HG03064 (cell line): ENCODE measurements around the gene DLX6.

ENCODE experiments used
- ATAC-seq: cut with Tn5 transposase; IDR thresholded peaks from one replicate; pipeline ENCODE4 v1.9.1; 2021; ENCODE audit warnings: low read depth; ENCODE audit not compliant: unreplicated experiment

Gene DLX6

DNA sequence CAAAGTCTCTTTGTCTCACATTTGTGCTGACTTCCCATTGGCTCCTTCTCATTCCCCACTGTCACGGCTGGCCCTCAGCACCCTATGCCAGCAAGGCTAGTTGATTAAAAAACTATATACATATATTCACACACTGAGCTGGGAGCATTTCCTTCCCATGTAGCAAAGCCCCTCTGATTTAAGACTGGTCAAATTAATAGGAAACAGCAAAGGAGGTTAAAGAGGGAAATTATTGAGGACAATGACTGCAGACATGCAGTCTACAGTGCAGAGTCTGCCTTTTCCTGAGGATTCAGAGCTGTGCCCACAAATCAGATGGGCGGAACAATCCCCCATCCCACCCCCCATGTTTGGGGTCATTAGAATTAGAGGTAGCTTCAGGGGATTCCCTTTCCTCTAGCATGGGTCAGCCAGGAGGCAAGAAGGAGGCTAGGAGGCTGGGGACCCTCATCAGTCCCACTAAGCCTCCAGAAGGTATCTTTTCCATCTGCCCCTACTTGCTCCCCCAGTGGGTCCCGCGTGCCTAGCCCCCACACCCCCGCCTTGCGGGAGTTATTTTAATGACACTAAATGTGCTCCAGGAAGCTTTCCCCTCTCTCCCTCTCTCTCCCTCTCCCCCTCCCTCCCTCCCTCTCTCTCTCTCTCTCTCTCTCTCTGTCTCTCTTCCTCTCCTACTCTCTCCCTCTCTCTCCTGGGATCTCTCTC lies 9.8 kb upstream of the DLX6 start:
- no peak for ATAC-seq

DNA sequence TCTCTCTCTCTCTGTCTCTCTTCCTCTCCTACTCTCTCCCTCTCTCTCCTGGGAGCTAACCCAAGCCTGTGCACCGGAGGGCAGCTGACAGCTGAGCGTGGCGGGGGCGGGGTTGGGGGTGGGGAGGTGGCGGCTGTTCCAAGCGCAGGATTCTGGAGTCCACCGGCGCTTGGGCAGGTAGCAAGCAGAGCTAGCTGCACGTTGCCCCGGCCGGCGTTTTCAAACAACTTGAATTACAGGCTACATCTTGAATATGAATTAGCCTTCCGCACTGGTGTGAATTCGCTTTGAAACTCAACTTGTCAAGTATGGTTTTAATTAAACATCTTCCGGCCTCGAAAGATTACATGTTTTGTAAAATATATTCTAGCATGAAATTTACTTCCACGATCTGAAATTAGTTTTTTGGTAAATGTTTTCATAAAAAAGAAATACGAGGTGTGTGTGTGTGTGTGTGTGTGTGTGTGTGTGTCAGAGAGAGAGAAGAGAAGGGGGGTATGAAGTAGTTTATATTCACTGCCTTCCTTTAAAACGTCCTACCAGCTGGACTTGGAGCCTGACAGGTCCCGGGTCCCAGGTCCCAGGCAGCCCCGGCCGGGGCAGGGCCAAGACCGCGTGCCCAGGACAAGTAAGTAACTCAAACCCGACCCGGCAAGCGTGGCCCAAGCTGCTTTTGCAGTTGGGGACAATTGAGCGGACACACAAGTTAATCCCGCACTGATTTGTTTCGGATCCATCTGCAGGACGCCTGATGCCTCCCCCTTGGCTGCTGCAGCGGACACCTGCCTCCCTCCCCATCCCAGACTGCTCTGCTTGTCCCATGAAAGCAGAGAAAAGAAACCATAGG lies 9.0 kb upstream of the DLX6 start:
- ATAC-seq, result no peak

DNA sequence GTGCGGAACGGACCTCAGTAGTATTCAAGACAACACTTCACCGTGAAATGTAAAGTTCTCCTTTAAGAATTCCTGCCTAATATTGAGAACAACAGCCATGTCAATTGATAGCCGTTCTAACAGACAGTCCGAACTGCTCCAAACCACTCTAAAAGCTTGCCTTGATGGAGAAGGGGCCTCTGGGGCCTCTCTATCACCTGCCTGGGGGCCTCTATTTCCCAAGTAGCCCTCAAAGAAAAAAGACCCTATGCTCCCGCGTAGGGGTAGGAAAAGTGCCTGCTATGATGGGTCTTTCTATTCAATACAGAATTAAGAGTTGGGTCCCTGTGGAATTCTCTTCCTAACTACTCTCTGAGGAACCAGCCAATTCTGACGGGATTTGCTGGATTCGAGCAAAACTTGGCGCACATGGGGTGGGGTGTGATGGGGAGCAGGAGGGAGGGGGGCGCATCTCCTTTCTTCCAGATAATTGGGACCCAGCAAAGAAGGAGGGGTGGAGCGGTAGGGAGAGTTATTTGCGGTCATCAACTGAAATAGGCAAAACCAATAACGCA lies 8.3 kb upstream of the DLX6 start:
- no peak for ATAC-seq

DNA sequence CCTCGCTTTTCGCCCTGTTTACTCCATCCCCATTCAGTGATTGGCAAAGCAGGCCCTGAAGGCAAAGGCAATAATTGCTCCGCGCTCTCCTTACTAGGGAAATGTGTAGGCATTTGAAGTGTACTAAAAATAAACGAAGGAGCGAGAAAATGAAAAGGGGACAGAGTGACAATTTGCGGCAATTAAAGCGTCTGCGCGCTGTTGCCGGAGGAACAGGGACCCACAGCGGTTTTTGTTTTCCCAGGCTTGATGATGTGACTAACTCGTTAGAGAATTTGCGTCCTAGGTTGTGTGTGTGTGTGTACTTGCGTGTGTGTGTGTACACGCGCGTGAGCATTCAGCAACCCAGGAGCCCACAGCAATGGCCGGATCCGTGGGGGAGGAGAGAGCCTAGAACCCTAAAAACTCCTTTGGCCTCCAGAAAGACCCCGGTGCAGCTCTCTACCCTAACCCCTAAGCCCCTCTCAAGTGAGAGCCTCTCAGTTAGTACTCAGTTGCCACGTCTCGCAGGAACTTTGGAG lies 7.8 kb upstream of the DLX6 start:
- ATAC-seq, result no peak

DNA sequence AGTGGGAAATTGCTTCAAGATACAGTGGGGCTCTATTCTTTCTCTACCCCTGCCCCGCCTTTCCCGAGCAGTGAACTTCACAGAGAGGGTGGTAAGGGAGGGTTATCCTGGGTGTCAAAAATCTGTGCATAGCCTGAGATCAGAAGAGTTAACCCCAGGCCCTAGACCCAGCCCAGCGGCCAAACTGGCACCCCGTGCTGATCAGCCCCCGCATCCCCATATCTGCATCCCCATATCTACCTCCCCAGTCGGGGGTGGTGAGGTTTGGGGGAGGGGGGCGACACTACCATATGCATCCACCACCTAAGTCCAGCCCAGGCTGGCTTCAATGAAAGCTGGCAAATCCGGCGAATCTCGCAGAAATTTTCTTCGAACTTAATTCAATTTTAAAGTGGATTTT lies 7.0 kb upstream of the DLX6 start:
- no peak for ATAC-seq

DNA sequence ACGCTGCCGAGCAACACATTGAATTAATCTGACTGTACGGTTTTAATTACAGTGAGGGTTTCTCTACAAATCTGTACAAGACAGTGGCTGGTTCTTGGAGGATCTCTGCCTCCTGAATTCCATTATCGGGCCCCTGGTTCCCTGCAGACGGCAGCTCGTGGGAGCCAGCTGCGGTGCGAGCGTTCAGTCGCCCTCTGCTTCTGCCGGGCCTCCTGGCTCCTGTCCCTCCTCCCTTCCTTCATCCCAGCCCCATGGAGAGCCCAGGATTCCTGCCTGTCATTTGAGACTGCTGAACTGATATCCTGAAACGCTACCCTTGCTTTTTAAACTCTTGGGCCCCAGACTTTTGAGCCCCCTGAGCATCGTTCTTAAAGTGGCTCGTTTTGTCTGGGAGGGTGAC lies 6.6 kb upstream of the DLX6 start:
- ATAC-seq, result no peak

DNA sequence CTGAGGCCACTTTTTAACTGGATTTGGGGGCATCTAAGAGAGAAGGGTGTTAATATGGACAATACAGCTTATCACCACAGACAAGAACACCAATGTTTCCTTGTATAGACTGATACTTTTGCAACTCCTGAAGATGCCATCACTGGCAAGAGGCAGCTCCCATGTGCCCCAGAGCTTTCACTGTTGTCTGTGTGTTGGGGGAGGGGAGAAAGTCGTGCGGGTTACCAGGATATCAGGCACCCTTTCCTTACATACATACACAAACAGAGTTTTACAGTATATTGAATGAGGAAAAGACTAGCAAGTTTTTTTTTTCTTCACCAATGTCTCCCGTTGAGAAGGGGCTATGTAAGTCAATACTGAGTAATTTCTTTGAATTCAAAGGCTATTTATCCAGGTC lies 4.1 kb upstream of the DLX6 start:
- no peak for ATAC-seq

DNA sequence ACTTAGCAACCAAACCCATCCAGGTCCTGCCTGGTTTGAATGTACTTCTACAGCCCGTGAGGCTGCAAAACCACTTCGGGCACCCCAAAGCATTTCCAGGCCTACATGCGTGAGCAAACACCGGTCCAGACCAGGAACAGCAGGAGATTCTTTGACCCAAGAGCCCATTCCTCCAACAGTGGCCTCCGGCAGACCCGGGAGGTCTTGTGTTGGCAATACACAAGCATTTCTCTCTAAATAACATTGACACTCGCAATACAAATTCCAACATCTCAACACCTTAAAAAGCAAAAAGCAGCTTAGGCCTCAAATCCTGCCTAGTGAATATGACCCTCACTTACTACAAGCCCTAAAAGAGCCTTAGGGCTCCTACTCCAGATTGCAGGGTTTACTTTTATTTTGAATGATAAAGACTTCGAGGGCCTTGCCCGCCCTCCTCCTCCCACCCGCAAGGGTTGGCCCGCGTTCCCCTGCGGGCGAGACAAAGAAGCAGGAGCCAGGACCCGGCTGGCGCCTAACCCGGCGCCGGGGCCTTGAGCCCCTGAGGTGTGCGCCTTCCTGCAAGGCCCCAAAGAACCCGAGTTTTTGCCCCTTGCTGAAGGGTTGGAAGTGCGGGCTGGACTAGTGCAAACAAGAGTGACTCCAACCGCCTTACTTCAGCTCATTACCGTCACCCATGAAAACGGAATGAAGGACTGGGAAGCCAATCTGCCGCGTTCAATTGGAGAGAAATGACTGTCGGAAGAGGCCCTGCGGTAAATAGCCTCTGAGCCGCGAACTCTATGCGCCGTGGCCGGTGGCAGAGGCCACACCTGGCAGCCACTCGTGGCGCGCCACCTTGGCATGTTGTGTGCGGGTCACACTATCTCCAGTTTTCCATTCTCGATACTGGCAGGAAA lies 3.4 kb upstream of the DLX6 start:
- no peak for ATAC-seq

DNA sequence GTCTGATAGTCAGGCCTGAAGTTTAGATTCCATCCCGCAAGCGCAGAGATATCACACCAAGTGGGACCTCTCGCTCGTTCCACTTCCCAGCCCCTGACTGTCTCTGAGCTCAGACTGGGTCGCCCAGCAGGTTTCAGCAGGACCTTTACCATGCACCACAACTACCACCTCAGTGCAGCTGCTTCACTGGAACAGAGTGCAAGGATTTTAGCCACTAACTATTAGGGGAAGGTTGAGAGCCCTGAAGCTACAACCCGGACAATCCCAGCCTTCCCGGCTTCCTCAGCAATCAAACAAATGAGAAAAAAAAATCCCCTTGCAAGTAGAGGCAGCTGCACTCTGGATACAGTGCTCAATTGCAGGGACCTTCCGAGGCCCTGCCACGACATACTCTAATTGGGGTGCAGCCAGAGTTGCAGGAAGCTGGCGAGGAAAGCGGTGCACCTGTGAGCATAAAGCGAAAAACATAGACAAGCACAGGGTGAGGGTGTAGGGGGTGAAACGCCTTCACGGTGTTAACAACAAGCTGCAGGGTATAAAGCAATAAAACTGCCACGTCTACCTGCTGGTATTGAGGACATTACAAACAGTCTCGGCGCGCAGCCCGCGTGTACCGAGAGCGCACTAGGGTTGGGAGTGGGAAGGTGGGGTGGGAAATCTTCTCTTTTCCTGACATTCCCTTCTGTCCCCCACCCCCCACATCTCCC lies 2.6 kb upstream of the DLX6 start:
- ATAC-seq, result no peak

DNA sequence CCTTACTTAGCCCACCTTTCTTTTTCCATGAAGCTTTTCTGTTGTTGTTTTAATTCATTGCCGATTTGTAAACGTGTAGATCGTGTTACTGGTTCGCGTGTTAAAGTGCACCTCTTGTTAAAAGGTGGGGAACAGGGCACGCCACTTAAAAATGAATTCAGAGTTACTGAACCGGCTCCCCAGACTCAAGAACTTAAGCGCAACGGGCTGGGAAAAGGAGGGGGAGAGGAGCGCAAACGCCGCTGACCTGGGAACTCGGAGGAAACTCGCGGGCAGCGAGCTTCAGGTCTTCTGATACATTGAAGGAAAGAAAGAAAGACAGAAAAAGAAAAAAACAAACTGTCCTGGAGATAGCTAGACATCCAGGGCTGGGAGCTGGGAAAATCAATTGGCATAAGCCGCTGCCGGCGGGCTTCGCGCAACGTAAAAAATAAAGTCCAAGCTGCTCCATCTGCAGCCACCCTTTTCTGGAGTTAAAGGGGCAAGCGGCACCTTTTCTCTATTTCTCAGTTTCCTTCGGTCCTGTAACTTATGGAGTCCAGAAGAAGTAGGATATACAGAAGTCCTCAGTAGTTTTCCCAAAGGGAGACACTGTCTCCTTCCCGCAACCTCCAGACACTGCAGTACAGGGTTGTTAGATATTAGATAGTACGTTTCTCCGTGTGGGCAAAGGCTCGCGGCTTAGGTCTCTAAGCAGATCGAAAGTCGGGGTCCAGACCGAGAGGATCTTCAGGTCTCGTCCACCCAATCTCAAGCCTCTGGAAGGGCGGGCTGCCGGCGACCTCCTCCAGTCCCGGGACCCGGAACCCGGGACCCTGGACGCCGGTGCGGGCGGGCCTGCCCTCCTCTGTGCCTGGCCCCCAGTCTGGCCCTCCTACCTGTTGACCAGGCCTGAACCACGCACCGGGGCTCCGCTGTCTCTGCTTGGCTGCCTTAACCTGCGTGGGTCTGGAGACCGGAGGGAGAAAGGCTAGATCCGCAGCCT lies 1.8 kb upstream of the DLX6 start:
- ATAC-seq, result no peak

DNA sequence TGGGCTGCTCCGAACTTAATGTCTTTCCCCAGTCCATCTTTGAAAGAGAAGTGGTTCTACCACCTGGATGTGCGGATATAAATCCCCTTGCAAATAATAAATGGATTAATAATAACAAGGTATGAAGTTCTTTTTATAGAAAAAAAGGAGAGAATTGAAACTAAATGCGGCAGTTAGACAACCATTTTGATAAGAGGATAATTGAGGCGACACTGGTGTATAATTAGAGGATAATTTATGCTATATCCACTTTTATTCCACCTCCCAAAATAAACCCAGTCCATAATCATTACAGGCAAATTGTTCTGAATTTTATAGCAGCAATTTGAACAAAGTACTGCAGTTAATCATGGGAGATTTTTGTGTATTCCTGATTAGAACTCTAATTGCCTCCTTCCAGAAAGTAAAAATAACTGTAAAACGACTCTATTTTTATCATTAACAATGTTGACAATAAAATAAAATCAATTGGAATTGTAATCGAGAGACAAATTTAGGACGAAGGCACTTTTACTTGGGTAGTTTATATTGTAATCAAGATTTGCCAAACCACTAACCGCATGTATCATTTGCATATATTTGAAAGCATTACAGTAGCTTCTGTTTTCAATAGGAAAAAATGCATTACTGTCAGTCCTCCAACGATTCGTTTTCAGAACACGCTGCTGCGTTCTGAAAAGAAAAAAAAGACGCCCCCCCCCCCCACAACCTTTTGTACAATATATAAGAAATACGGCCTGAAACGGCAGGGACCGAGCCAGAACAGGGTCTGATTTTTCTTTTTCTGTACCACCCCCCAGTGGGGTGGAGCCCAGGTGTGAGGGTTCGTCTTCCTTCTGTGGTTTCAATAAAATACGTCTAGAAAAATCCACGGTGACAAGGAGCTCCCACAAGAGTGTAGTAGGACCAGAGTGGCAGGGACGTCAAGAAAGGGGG lies 838 bp upstream of the DLX6 start:
- ATAC-seq, result no peak

DNA sequence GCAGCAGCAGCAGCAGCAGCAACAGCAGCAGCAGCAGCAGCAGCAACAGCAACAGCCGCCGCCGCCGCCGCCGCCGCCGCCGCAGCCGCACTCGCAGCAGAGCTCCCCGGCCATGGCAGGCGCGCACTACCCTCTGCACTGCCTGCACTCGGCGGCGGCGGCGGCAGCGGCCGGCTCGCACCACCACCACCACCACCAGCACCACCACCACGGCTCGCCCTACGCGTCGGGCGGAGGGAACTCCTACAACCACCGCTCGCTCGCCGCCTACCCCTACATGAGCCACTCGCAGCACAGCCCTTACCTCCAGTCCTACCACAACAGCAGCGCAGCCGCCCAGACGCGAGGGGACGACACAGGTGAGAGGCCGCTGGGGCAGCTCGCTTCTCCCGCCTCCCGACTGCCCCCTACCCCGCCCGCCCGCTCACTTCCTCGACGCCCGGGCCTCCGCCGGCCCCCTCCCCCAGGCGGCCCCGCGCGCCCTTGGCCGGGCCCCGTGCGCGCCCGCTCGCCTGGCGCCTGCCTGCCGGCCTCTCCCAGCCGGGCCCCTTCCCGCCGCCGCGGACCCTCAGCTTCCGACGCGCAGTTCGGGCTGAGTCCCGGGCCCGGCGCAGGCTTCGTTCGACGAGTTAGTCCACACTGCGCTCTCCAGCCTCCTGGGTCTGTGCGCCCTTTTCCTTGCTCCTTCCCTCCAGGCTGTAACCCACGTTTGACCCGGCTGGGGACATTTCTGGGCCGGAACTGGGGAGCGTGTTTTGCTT lies 882 bp downstream of the DLX6 start:
- no peak for ATAC-seq

DNA sequence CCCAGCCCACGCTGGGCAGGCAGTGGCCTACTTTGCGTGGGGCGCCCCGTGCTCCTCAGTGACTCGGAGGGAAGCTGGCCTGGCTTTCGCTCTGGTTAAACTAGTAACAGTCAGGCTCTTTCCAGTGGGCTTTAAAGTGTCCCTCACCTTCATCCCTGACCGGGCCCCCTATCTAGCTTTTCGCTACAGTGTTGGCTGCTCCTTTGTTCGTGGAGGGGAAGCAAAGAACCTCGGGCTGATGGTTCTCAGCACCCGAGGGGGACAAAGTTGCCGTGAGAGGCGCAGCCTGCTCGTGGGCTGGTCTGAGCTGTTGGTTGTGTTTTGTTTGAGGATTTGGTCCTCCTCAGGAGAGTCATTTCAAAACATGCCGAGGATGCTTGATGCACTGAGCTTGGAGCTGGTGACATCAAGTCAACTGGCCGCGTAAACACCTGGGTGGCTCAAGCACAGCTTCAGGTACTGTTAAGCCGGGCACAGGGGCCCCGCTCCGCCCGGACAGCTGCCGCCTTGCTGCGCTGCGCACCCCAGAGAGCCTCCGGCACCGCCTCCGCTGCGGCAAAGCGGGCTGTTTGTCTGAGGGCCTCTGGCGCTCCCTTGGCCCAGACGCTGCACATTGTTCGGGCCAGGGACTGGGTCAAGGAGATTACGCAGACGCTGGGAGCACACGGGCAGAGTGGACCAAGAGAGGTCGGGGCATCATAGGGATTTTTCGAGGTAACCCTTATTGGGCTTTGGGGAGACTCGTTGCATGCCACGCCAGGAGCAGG lies 1.6 kb downstream of the DLX6 start:
- no peak for ATAC-seq

DNA sequence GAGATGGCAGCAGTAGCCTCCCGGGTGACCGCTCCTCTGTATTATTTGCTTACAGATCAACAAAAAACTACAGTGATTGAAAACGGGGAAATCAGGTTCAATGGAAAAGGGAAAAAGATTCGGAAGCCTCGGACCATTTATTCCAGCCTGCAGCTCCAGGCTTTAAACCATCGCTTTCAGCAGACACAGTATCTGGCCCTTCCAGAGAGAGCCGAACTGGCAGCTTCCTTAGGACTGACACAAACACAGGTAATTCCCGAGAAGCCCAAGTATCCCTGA lies 2.2 kb downstream of the DLX6 start:
- no peak for ATAC-seq

DNA sequence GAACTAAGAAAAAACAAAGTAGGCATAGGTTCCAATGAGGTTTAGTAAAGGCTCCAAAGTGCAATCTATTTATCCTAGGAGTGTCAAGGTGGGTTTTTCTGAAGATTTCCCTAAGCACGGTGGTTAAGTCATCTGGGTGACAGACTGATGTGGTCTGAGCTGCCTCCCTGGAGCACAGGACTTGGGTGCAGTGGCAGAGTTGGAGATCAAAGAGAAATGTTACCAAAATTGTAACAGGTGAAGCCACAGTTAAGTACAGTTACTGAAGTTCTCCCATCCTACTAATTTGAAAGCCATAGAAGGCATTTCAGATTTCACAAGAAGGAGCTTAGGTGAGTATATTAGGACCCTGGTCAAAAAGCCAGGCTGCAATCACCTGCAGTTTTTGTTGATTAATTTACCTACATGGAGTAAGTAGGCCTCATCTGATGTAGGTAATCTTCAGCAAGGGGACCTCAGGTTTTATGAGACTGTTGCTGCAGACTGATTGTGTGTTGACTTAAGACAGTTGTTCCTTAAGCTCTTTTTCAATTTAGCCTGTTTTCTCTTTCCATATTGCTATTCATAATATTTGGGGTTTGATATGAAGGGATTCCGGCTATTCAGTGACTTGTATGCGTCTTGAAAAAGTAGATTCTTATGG lies 3.0 kb downstream of the DLX6 start:
- no peak for ATAC-seq
